Stimulated activated naive CD4-positive, alpha-beta T cell (primary cell): ENCODE measurements around the gene INSL3.
"Not testable (repeated sequence)": the region's sequence is repeated elsewhere in the genome, so short reads cannot be mapped to it uniquely, and the experiment has no call there.

ENCODE experiments used
- DNase-seq, 6 experiments: peaks; one replicate each; lab custom pipeline; 2025; lab: John Stamatoyannopoulos, UW

INSL3 gene

GRCh38 chr19:17812099-17812498 is 9.2 kb downstream of the INSL3 start:
- DNase-seq = no peak

GRCh38 chr19:17811681-17812080 is 9.6 kb downstream of the INSL3 start:
- DNase-seq = no peak

- no peak for DNase-seq
Observed at GRCh38 chr19:17811103-17811502, 10.2 kb downstream of the INSL3 start.

DNA sequence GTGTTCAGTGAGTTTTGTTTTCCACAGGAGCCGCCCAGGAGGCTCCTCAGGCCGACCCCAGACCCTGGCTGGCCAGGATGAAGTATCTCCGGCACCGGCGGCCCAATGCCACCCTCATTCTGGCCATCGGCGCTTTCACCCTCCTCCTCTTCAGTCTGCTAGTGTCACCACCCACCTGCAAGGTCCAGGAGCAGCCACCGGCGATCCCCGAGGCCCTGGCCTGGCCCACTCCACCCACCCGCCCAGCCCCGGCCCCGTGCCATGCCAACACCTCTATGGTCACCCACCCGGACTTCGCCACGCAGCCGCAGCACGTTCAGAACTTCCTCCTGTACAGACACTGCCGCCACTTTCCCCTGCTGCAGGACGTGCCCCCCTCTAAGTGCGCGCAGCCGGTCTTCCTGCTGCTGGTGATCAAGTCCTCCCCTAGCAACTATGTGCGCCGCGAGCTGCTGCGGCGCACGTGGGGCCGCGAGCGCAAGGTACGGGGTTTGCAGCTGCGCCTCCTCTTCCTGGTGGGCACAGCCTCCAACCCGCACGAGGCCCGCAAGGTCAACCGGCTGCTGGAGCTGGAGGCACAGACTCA is 13.5 kb downstream of the INSL3 start:
- peak in 1 of 6 experiments; percentile 13 for DNase-seq

DNA sequence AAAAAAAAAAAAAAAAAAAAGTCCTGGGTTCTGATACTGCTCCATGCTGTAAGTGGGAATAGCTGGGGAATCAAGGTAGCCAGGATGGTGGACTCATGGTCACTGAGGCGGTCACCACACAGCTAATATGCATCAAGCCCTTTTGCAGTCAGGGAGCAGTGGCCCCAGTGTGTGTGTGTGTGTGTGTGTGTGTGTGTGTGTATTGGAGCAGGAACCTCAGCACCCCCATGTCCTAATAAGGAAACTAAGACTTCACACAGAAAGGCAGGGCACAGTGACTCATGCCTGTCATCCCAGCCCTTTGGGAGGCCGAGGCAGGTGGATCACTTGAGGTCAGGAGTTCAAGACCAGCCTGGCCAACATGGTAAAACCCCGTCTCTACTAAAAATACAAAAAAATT is 14.4 kb downstream of the INSL3 start:
- DNase-seq = no peak

DNA sequence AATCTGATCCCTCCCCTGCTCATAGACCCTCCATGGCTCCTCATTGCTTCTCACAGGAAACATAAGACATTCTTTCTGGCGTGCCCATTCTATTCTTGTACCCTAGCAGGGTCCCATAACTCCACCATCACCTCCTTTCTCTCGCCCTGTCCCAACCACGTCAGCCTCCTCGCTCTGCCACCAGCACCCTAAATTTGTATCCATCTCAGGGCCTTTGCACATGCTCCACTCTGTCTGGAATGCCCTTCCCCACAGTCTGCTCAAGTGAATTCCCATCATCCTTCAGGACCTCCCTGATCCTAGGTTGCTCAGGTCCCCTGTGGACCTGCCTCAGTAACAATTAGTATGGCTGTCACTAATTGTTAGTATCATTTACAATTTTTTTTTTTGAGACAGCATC is 15.9 kb downstream of the INSL3 start:
- DNase-seq = no peak

GRCh38 chr19:17803264-17803896 is 17.9 kb downstream of the INSL3 start:
- peak in 4 of 6 experiments; percentile 11 to 67 (median 62) for DNase-seq

- no peak for DNase-seq
Observed at GRCh38 chr19:17802137-17802858, 19.0 kb downstream of the INSL3 start.

DNA sequence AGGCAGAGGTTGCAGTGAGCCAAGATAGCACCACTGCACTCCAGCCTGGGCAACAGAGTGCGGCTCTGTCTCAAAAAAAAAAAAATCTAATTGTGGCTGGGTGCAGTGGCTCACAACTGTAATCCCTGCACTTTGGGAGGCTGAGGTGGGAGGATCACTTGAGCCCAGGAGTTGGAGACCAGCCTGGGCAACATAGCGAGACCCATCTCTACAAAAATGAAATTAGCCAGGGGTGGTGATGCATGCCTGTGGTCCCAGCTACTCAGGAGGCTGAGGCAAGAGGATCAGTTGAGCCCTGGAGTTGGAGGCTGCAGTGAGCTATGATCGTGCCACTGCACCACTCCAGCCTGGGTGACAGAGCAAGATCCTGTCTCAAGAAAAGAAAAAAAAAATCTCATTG is 22.7 kb downstream of the INSL3 start:
- DNase-seq = not testable (repeated sequence)

- DNase-seq = no peak
Observed at GRCh38 chr19:17797424-17798201, 23.7 kb downstream of the INSL3 start.

DNA sequence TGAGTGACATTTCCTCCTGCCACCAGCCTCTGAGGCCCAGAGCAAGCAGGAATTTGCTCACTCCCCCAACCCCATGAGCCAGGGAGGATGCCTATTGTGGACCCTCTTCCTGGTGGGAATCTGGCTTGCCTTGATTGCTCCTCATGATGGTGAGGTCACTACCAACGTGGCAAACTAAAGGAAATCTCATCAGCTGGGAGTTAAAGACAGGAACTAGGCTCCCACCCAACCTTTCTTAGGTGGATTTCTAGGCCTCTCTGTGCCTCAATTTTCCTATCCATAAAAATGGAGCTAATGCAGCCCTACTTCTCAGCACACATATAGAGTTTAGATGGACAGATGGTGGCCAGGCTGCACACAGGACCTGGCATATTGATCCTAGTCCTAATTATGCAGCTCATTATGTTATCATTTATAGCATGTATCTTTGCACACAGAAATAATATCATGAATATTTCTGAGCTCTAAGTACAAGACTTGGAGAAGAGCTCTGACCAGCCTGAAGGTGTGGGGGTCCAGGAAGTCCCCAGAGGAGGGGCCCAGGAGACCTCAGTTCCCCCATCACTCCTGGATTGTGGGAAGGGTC is 24.4 kb downstream of the INSL3 start:
- DNase-seq = no peak

DNA sequence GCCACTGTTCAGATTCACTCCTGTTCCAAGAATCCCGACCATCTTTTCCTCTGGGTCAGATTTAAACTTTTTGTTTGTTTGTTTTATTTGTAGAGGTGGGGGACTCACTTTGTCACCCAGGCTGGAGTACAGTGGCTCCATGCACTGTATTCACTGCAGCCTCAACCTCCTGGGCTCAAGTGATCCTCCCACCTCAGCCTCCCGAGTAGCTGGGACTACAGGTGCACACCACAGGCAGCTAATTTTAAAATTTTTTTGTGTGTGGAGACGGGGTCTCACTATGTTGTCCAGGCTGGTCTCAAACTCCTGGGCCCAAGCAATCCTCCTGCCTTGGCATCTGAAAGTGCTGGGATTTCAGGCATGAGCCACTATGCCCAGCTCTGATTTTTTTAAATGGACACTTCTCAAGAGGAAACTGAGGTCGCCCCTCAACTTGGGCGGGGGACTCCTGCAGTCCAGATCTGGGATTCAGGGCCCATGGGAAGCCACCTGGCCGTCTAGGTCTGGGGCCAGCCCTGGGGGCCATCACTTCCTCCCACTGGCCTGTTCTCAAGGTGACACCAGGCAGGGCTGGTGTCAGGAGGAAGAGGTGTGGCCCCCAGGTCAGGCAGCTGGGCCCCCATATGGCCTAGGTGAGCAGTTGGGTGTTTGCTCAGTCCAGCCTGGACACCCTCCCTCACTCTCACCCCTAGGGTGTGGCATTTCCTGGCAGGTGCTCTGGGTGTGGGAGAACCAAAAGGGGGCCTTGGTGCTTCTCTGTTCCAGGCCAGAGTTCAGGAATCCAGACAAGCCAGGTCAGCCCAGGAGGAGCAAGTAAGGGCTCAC is 25.1 kb downstream of the INSL3 start:
- no peak for DNase-seq

DNA sequence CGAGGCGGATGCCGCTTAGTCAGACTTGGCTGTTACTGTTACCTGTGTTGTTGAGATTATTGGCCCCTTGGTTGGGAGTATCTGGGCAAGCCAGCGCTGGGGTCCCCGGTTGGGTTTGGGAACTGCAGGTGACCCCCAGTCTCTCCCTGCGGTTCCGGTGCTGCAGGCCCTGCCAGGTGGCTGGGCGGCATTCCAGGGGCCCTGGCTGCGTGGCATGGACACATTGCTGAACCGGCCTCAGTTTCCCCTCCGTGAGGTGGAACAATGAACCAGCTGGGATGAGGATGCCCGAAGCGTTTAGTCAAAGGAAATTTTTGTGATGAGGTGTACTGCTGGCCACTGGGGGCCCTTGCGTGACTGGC is 25.8 kb downstream of the INSL3 start:
- DNase-seq = no peak

DNA sequence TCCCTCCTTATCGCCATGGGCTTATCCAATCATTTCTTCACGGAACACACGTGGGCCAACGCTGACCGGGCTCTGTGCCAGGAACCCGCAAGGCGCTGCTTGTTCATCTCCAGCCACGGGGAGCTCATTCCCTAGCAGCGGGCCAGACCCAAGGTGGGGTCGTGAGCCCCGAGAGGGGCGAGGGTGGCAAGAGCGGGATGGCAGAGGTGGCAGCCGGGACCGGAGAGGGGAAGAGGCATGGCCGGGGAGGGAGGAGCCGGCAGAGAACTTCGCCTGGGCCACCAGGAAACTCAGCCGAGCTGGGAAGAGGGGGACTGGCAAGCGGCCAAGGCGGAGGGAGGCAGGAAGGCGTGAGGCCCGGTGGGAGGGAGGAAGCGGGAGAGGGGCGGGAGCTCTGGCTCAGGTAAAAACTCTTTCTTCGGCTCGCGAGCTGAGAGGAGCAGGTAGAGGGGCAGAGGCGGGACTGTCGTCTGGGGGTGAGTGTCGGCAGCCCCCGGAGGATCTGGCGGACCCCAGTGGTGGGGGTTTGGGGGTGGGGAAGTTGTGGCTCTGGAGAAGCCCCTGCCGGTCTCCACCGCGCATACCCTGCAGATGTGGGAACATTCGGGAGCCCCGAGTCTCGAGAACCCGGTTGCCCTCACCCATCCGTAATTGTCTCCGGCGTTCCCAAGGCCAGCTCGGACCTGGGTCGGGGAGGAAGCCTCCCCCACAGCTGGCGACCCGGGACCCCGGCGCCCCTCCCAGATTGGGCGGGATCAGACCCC is 26.4 kb downstream of the INSL3 start, which contains the start of gene B3GNT3:
TSS of gene B3GNT3 (plus strand) at position 408 of the 764 bp plus-strand sequence. CDS start 12,670 bp downstream, outside the sequence.
- peak in 4 of 6 experiments; percentile 15 to 50 (median 40) for DNase-seq

- no peak for DNase-seq
Observed at GRCh38 chr19:17794412-17794730, 26.9 kb downstream of the INSL3 start.

GRCh38 chr19:17790059-17790780 is 31.1 kb downstream of the INSL3 start:
- peak in 2 of 6 experiments; percentile 16 to 17 for DNase-seq

DNA sequence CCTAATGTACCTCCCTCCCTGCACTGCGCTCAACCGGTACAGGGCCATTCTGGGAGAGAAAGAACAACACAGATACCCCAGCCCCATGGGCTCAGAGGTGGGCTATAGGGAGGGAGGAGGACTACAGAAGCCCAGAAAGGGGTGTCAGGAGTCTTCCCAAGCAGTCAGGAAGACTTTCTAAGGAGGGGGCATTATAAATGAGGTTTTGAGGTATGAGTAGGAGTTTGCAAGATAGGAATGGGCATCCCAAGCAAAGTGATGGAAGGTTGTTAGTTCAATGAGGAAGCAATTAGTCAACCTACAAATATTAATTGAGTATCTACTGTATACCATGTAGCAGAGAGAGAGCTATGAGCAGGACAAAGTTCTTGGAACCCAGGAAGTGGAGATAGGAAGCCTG is 32.7 kb downstream of the INSL3 start:
- DNase-seq = no peak

- no peak for DNase-seq
Observed at GRCh38 chr19:17787274-17787913, 33.9 kb downstream of the INSL3 start.
